Left colon (tissue), 2 donors: ENCODE data around the gene BCAS3. TPM values are rescaled to one million over a fixed set of nuclear protein-coding genes. Genes with fewer than 3 reads are reported as not detected.
A peak's percentile ranks its signal among the peaks of the same experiment; 100 is the strongest.
"Not testable (repeated sequence)": the region's sequence is repeated elsewhere in the genome, so short reads cannot be mapped to it uniquely, and the experiment has no call there.

Experiments used
- ATAC-seq: fragments of 200-7000 bp; cut with Tn5 transposase; one replicate; pipeline ENCODE4 v1.9.1; 2020; ENCODE audit warnings: mild to moderate bottlenecking, moderate library complexity
- DNase-seq, 2 donors: peaks; one replicate each; pipeline ENCODE4 v3.0.0-alpha.2; 2020
- intact Hi-C, 2 donors: fragments of 100-400 bp; cut with DNase I in 1 of 2; cut with micrococcal nuclease in 1 of 2; formaldehyde crosslinking; loops; one replicate each; pipeline versions ENCODE4 v1.11.2 to v1.14.0; 2022; cut with DNase I, micrococcal nuclease
- total RNA-seq, 2 donors: library from RNA; stranded (reverse); fragmentation: NEBNext Ultra II Directional; extraction: Animal tissue kit (Norgen Biotek cat#: 25700); gene quantifications; one replicate each; pipeline ENCODE4 v1.2.1, GENCODE V29; 2021
- donor health status: DM: no; HTN: no; CAD: no.
- donor health status: DM: yes; HTN: yes; CAD: no.

Gene BCAS3
- total RNA-seq, 2 donors from 2014 or later, result 19.9 to 20.2 TPM

GRCh38 chr17:60947543-60947942 lies 269.9 kb downstream of the BCAS3 start:
- no peak for ATAC-seq
- no peak for DNase-seq
- intact Hi-C loops, result no loop called here

- intact Hi-C loops, result no loop called here
- DNase-seq (no peak), ATAC-seq (no peak)
These were observed 275.1 kb downstream of the BCAS3 start for GRCh38 chr17:60952747-60953146.

- DNase-seq (no peak), ATAC-seq (no peak)
- intact Hi-C loops, result no loop called here
These were observed 281.4 kb downstream of the BCAS3 start for GRCh38 chr17:60959011-60959410.

GRCh38 chr17:60959696-60960095 lies 282.0 kb downstream of the BCAS3 start:
- intact Hi-C loops, result no loop called here
- no peak for DNase-seq
- no peak for ATAC-seq

GRCh38 chr17:60960398-60961065 lies 282.9 kb downstream of the BCAS3 start:
- intact Hi-C loops, result no loop called here

GRCh38 chr17:60964160-60964559 lies 286.5 kb downstream of the BCAS3 start:
- intact Hi-C loops, result no loop called here
- ATAC-seq, result no peak
- DNase-seq, result no peak

More at GRCh38 chr17:60960398-60961065, 282.9 kb downstream of the BCAS3 start:
- DNase-seq, result no peak
- ATAC-seq, result no peak

- ATAC-seq (no peak), DNase-seq (no peak)
- intact Hi-C loops, result no loop called here
These were observed 290.6 kb downstream of the BCAS3 start for GRCh38 chr17:60968266-60968665.

GRCh38 chr17:60969500-60970037 lies 291.9 kb downstream of the BCAS3 start:
- DNase-seq (no peak), ATAC-seq (no peak)
- intact Hi-C loops, result no loop called here

GRCh38 chr17:60970741-60971140 lies 293.1 kb downstream of the BCAS3 start:
- intact Hi-C loops, result no loop called here
- no peak for ATAC-seq
- DNase-seq, result no peak

GRCh38 chr17:60971515-60972369 lies 294.1 kb downstream of the BCAS3 start:
- intact Hi-C loops, result no loop called here
- peak; percentile 73 for ATAC-seq
- DNase-seq, result peak in 1 of 2 donors; percentile 41

GRCh38 chr17:60976861-60977260 lies 299.2 kb downstream of the BCAS3 start:
- DNase-seq, ATAC-seq, intact Hi-C loops: not testable (repeated sequence)

- DNase-seq (no peak), ATAC-seq (no peak)
- intact Hi-C loops, result no loop called here
These were observed 311.7 kb downstream of the BCAS3 start for GRCh38 chr17:60989379-60989778.

GRCh38 chr17:60989846-60990245 lies 312.2 kb downstream of the BCAS3 start:
- DNase-seq (no peak), ATAC-seq (no peak)
- intact Hi-C loops, result no loop called here

- ATAC-seq, result no peak
- intact Hi-C loops, result no loop called here
- DNase-seq, result no peak
These were observed 315.8 kb downstream of the BCAS3 start for GRCh38 chr17:60993497-60993896.

GRCh38 chr17:60995680-60996079 lies 318.0 kb downstream of the BCAS3 start:
- ATAC-seq, result no peak
- intact Hi-C loops, result no loop called here
- DNase-seq, result no peak

GRCh38 chr17:61000911-61001310 lies 323.3 kb downstream of the BCAS3 start:
- ATAC-seq (no peak), DNase-seq (no peak)
- intact Hi-C loops, result loop anchor here in 1 of 2 donors (5.0 kb wide), 1 partner anchor 391 kb away; no protein-coding TSS in a partner anchor

GRCh38 chr17:61002316-61002736 lies 324.7 kb downstream of the BCAS3 start:
- no peak for DNase-seq
- intact Hi-C loops, result loop anchor here in 1 of 2 donors (5.0 kb wide), 1 partner anchor 390 kb away; no protein-coding TSS in a partner anchor
- ATAC-seq, result peak; percentile 60

- intact Hi-C loops, result no loop called here
- ATAC-seq (no peak), DNase-seq (no peak)
These were observed 327.7 kb downstream of the BCAS3 start for GRCh38 chr17:61005358-61005757.

GRCh38 chr17:61005958-61006357 lies 328.3 kb downstream of the BCAS3 start:
- intact Hi-C loops, ATAC-seq, DNase-seq: not testable (repeated sequence)

GRCh38 chr17:61007980-61008379 lies 330.3 kb downstream of the BCAS3 start:
- peak; percentile 100 for ATAC-seq
- DNase-seq, result peak; percentile 28 to 49
- intact Hi-C loops, result no loop called here
